GM23248 (cell line): ENCODE data around the gene MPST.

Experiments used
- EZH2 ChIP-seq: fragments of 200-600 bp; sonication (generic); IDR thresholded peaks from 2 replicates; pipeline ENCODE4 v1.6.1; 2018; ENCODE audit warnings: antibody characterized with exemption, mild to moderate bottlenecking; ENCODE audit not compliant: insufficient read depth, poor library complexity, severe bottlenecking
- EZH2phosphoT487 ChIP-seq: fragments of 200-600 bp; sonication (generic); IDR thresholded peaks from 2 replicates; pipeline ENCODE4 v1.6.1; 2018; ENCODE audit warnings: antibody characterized with exemption, moderate library complexity, mild to moderate bottlenecking, low read depth; ENCODE audit not compliant: insufficient read depth

GRCh38 chr22:37026325-37026724, 6.8 kb downstream of the MPST start:
- TF ChIP-seq EZH2: no peak
- no peak for TF ChIP-seq EZH2phosphoT487
